Upper lobe of left lung (tissue), 6 donors: ENCODE measurements around the gene CCSER2. TPM values are rescaled to one million over a fixed set of nuclear protein-coding genes. Genes with fewer than 3 reads are reported as not detected.

Experiments
- ATAC-seq, 2 donors: fragments of 200-7000 bp; cut with Tn5 transposase; one replicate each; pipeline ENCODE4 v1.9.1; 2022; ENCODE audit warnings: mild to moderate bottlenecking in 2 of 2, moderate library complexity in 2 of 2; ENCODE audit not compliant: low FRiP score in 2 of 2
- DNase-seq, 2 donors: peaks; one replicate each; pipeline ENCODE4 v3.0.0-alpha.2; 2019 to 2020
- H3K27ac ChIP-seq, 4 donors: fragments of 200-600 bp; sonication (generic); one replicate each; pipeline ENCODE4 v1.5.1; 2016 to 2019
- H3K27me3 ChIP-seq, 4 donors: fragments of 200-600 bp; sonication (generic); one replicate each; pipeline ENCODE4 v1.5.1; 2017 to 2019
- H3K36me3 ChIP-seq, 4 donors: fragments of 200-600 bp; sonication (generic); one replicate each; pipeline ENCODE4 v1.5.1; 2016 to 2019
- H3K4me1 ChIP-seq, 4 donors: fragments of 200-600 bp; sonication (generic); one replicate each; pipeline ENCODE4 v1.5.1; 2018 to 2019
- H3K4me3 ChIP-seq, 4 donors: fragments of 200-600 bp; sonication (generic); one replicate each; pipeline ENCODE4 v1.5.1; 2017 to 2019; ENCODE audit warnings: mild to moderate bottlenecking in 2 of 4, moderate library complexity in 1 of 4
- H3K9me3 ChIP-seq, 4 donors: fragments of 200-600 bp; sonication (generic); one replicate each; pipeline ENCODE4 v1.5.1; 2018 to 2019
- EP300 ChIP-seq, 4 donors: sonication (generic); formaldehyde crosslinking; IDR thresholded peaks; one replicate each; pipeline ENCODE4 v1.5.1; 2017; ENCODE audit warnings: antibody characterized with exemption in 4 of 4, control low read depth in 2 of 4
- POLR2A ChIP-seq, 4 donors: fragments of 450-650 bp; IDR thresholded peaks; one replicate each; pipeline ENCODE4 v1.5.1; 2016 to 2017; ENCODE audit warnings: antibody characterized with exemption in 4 of 4, mild to moderate bottlenecking in 2 of 4
- POLR2AphosphoS5 ChIP-seq, 2 donors: sonication (generic); formaldehyde crosslinking; IDR thresholded peaks; one replicate each; pipeline ENCODE4 v1.5.1; 2017; ENCODE audit warnings: antibody characterized with exemption in 2 of 2
- WGBS, 2 donors: methylation state at CpG; one replicate each; pipeline ENCODE4 v1.1.5; 2017 to 2018; 5-methylcytosine and 5-hydroxymethylcytosine counted together
- total RNA-seq, 6 donors: library from RNA; depleted of rRNA in 4 of 6; stranded (reverse); fragments of >200 nt in 4 of 6; gene quantifications; one replicate each; pipeline versions ENCODE4 v1.1.0 to v1.2.1, GENCODE V29; 2016 to 2021
- TF ChIP-seq, protein P1 (sequence below), 6 experiments: fragments of 450-650 bp in 4 of 6; fragments of 200-600 bp in 2 of 6; sonication (generic) in 2 of 6; IDR thresholded peaks; one replicate each; pipeline ENCODE4 v1.5.1; 2016 to 2019; ENCODE audit warnings: antibody characterized with exemption in 6 of 6
- donor health status: DM: no; HTN: no; CAD: no; lungs with moderate emphysema.
- donor health status: DM: no; HTN: yes; CAD: no; lungs with severe emphysema.

Gene CCSER2
- total RNA-seq, 6 donors from 2014 or later: 28.7 to 78.9 (median 52.6) TPM

GRCh38 chr10:84308021-84308420 is 20.4 kb upstream of the CCSER2 start:
- TF ChIP-seq POLR2AphosphoS5 (IDR thresholded peaks at IDR 0.05) (no peak), EP300 (IDR thresholded peaks at IDR 0.05) (no peak), POLR2A (IDR thresholded peaks at IDR 0.05) (no peak)
- TF ChIP-seq, protein P1, sequence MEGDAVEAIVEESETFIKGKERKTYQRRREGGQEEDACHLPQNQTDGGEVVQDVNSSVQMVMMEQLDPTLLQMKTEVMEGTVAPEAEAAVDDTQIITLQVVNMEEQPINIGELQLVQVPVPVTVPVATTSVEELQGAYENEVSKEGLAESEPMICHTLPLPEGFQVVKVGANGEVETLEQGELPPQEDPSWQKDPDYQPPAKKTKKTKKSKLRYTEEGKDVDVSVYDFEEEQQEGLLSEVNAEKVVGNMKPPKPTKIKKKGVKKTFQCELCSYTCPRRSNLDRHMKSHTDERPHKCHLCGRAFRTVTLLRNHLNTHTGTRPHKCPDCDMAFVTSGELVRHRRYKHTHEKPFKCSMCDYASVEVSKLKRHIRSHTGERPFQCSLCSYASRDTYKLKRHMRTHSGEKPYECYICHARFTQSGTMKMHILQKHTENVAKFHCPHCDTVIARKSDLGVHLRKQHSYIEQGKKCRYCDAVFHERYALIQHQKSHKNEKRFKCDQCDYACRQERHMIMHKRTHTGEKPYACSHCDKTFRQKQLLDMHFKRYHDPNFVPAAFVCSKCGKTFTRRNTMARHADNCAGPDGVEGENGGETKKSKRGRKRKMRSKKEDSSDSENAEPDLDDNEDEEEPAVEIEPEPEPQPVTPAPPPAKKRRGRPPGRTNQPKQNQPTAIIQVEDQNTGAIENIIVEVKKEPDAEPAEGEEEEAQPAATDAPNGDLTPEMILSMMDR (IDR thresholded peaks at IDR 0.05): no peak
- Histone ChIP-seq H3K27me3 (no peaks in the 10 kb centered on the region), H3K4me3 (no peak overlapping the region), H3K9me3 (no peaks in the 10 kb centered on the region), H3K27ac (peak overlapping the region in 3 of 4 donors; percentile 5 to 72 (median 10)), H3K36me3 (no peaks in the 10 kb centered on the region), H3K4me1 (peaks cover 13 to 19% (median 17%) of the 10 kb centered on the region in 4 donors)
- ATAC-seq: no peak
- WGBS, 2 donors: 40 to 67% methylated on average over 1 of the region's 1 CpG
- DNase-seq: no peak

- H3K9me3 ChIP-seq: no peaks in the 10 kb centered on the region
- peak overlapping the region; percentile 5 to 72 (median 24) for H3K27ac ChIP-seq
- peaks cover 13 to 19% (median 17%) of the 10 kb centered on the region in 4 donors for H3K4me1 ChIP-seq
- WGBS, 2 donors: 5 to 10% methylated on average over 6 of the region's 6 CpGs
- ATAC-seq: peak in 1 of 2 donors; percentile 41
- H3K4me3 ChIP-seq: no peak overlapping the region
- no peak for DNase-seq
- TF ChIP-seq, protein P1 (IDR thresholded peaks at IDR 0.05): no peak
- TF ChIP-seq POLR2A (IDR thresholded peaks at IDR 0.05) (no peak), EP300 (IDR thresholded peaks at IDR 0.05) (peak in 1 of 4 donors; percentile 4), POLR2AphosphoS5 (IDR thresholded peaks at IDR 0.05) (peak; percentile 45 to 74)
- H3K27me3 ChIP-seq: no peaks in the 10 kb centered on the region
- H3K36me3 ChIP-seq: no peaks in the 10 kb centered on the region
These were observed 19.7 kb upstream of the CCSER2 start for GRCh38 chr10:84308481-84309304.

DNA sequence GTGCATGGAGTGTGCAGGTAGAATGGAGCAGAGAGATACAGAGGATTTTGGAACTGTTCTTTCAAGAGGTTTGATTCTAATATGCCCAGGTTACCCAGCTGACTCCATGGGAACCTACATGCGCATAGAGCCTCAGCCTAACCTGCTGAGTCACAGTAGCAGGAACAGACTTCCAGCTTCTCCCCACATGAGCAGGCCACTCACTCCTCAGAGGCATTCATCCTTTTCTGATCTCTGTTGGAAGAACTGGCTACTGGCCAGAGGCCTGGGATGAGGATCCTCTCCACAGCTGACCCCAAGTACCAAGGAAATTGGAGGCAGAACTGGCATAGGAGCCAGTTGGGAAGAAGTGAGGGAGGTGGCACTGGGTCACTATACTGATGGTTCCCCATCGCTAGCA is 17.9 kb upstream of the CCSER2 start:
- Histone ChIP-seq H3K9me3 (no peaks in the 10 kb centered on the region), H3K27me3 (no peaks in the 10 kb centered on the region), H3K4me1 (peaks cover 13 to 19% (median 17%) of the 10 kb centered on the region in 4 donors), H3K4me3 (no peak overlapping the region), H3K27ac (no peak overlapping the region), H3K36me3 (no peaks in the 10 kb centered on the region)
- DNase-seq (no peak), ATAC-seq (no peak)
- 92 to 96% methylated on average over 2 of the region's 2 CpGs for WGBS, 2 donors
- TF ChIP-seq POLR2AphosphoS5 (IDR thresholded peaks at IDR 0.05): no peak

DNA sequence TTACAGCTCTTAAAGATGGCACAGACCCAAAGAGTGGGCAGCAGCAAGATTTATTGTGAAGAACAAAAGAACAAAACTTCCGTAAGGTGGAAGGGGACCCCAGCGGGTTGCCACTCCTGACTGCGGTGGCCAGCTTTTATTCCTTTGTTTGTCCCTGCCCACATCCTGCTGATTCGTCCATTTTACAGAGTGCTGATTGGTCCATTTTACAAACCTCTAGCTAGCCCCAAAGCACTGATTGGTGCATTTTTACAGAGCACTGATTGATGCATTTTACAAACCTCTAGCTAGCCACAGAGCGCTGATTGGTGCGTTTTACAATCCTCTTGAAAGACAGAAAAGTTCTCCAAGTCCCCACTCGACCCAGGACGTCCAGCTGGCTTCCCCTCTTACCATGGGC is 16.8 kb upstream of the CCSER2 start:
- Histone ChIP-seq H3K4me1 (peaks cover 13 to 19% (median 17%) of the 10 kb centered on the region in 4 donors), H3K27ac (no peak overlapping the region), H3K36me3 (no peaks in the 10 kb centered on the region), H3K27me3 (no peaks in the 10 kb centered on the region), H3K4me3 (no peak overlapping the region), H3K9me3 (no peaks in the 10 kb centered on the region)
- 91 to 92% methylated on average over 8 of the region's 8 CpGs for WGBS, 2 donors
- TF ChIP-seq EP300 (IDR thresholded peaks at IDR 0.05) (no peak), POLR2A (IDR thresholded peaks at IDR 0.05) (no peak), POLR2AphosphoS5 (IDR thresholded peaks at IDR 0.05) (no peak)
- TF ChIP-seq, protein P1 (IDR thresholded peaks at IDR 0.05): no peak
- ATAC-seq (no peak), DNase-seq (no peak)

GRCh38 chr10:84312816-84313215 is 15.6 kb upstream of the CCSER2 start:
- Histone ChIP-seq H3K27ac (no peak overlapping the region), H3K4me3 (no peak overlapping the region), H3K27me3 (no peaks in the 10 kb centered on the region), H3K4me1 (peaks cover 13 to 19% (median 16%) of the 10 kb centered on the region in 4 donors), H3K36me3 (no peaks in the 10 kb centered on the region), H3K9me3 (no peaks in the 10 kb centered on the region)
- WGBS, 2 donors: 94 to 98% methylated on average over 2 of the region's 2 CpGs
- ATAC-seq (no peak), DNase-seq (no peak)
- TF ChIP-seq POLR2A (IDR thresholded peaks at IDR 0.05) (no peak), EP300 (IDR thresholded peaks at IDR 0.05) (no peak)
